Esophagus squamous epithelium (tissue), 4 donors: Measurements from ENCODE around the gene ATP2B2.

Experiments
- CTCF ChIP-seq, 6 experiments: fragments of 450-650 bp in 4 of 6; fragments of 200-600 bp in 2 of 6; sonication (generic) in 2 of 6; IDR thresholded peaks; one replicate each; pipeline ENCODE4 v1.5.1; 2016 to 2019; ENCODE audit warnings: antibody characterized with exemption in 6 of 6, mild to moderate bottlenecking in 4 of 6, moderate library complexity in 4 of 6
- POLR2A ChIP-seq, 4 donors: fragments of 450-650 bp; IDR thresholded peaks; one replicate each; pipeline ENCODE4 v1.6.1; 2017; ENCODE audit warnings: antibody characterized with exemption in 4 of 4, mild to moderate bottlenecking in 4 of 4, moderate library complexity in 3 of 4

- TF ChIP-seq POLR2A (IDR thresholded peaks at IDR 0.05) (no peak), CTCF (IDR thresholded peaks at IDR 0.05) (no peak)
Observed at GRCh38 chr3:10368512-10368911, 136.9 kb downstream of the ATP2B2 start.
